Astrocyte (in vitro differentiated cells and primary cell): ENCODE measurements around the gene TMED10.

Experiments
- CTCF ChIP-seq: IDR thresholded peaks from 2 replicates; pipeline ENCODE4 v1.5.1; 2011; ENCODE audit warnings: low read depth, mild to moderate bottlenecking, inconsistent platforms, low read length, moderate library complexity; ENCODE audit not compliant: insufficient read depth
- EZH2 ChIP-seq: IDR thresholded peaks from 2 replicates; pipeline ENCODE4 v1.6.1; 2012; ENCODE audit warnings: mild to moderate bottlenecking, low read length, inconsistent platforms; ENCODE audit not compliant: insufficient read depth

GRCh38 chr14:75163677-75164076, 12.7 kb downstream of the TMED10 start:
- TF ChIP-seq CTCF (no peak), EZH2 (no peak)
